DND-41 (cell line): ENCODE results near the gene UCKL1.
A peak's percentile ranks its signal among the peaks of the same experiment; 100 is the strongest.

Experiments used
- ATAC-seq: fragments of 200-7000 bp; cut with Tn5 transposase; 3 replicates; pipeline ENCODE4 v1.9.1; 2021; ENCODE audit warnings: low read depth; ENCODE audit not compliant: insufficient read depth
- DNase-seq: peaks from one replicate; pipeline ENCODE4 v3.0.0-alpha.2; 2020
- H2AFZ ChIP-seq: 2 replicates; pipeline ENCODE4 v1.6.0; 2012; ENCODE audit warnings: low read depth, low read length
- H3K27ac ChIP-seq: 2 replicates; pipeline ENCODE4 v1.5.1; 2012; ENCODE audit warnings: low read length, inconsistent platforms
- H3K27me3 ChIP-seq: fragments of 200-600 bp; sonication (generic); 2 replicates; pipeline ENCODE4 v1.6.0; 2012; ENCODE audit warnings: low read length, mild to moderate bottlenecking, inconsistent platforms; ENCODE audit not compliant: insufficient read depth, poor library complexity
- H3K36me3 ChIP-seq: 2 replicates; pipeline ENCODE4 v1.5.1; 2012; ENCODE audit warnings: low read length, inconsistent platforms; ENCODE audit not compliant: insufficient read depth
- H3K4me1 ChIP-seq: 2 replicates; pipeline ENCODE4 v1.5.1; 2012; ENCODE audit warnings: mild to moderate bottlenecking, low read length; ENCODE audit not compliant: insufficient read depth
- H3K4me2 ChIP-seq: 2 replicates; pipeline ENCODE4 v1.6.0; 2012; ENCODE audit warnings: mild to moderate bottlenecking, moderate library complexity, low read length, inconsistent platforms; ENCODE audit not compliant: insufficient read depth
- H3K4me3 ChIP-seq, 2 experiments: fragments of 200-600 bp in 1 of 2; shearing (Covaris generic) in 1 of 2; 2 replicates each; pipeline ENCODE4 v1.5.1; 2012 to 2016; ENCODE audit warnings: inconsistent platforms in 2 of 2, low read length in 2 of 2, mild to moderate bottlenecking in 2 of 2, low read depth in 1 of 2, moderate library complexity in 1 of 2
- H3K79me2 ChIP-seq: 2 replicates; pipeline ENCODE4 v1.6.0; 2012; ENCODE audit warnings: low read length, inconsistent platforms; ENCODE audit not compliant: insufficient read depth
- H3K9ac ChIP-seq: 2 replicates; pipeline ENCODE4 v1.6.0; 2012; ENCODE audit warnings: low read depth, mild to moderate bottlenecking, inconsistent platforms, low read length, moderate library complexity
- H3K9me3 ChIP-seq: 2 replicates; pipeline ENCODE4 v1.5.1; 2012; ENCODE audit warnings: low read length, moderate library complexity, mild to moderate bottlenecking, inconsistent platforms; ENCODE audit not compliant: insufficient read depth, severe bottlenecking
- H4K20me1 ChIP-seq: 2 replicates; pipeline ENCODE4 v1.6.0; 2012; ENCODE audit warnings: low read length; ENCODE audit not compliant: insufficient read depth
- CTCF ChIP-seq: IDR thresholded peaks from 2 replicates; pipeline ENCODE4 v1.5.1; 2012; ENCODE audit warnings: borderline replicate concordance, low read length, moderate library complexity, mild to moderate bottlenecking; ENCODE audit not compliant: poor library complexity, severe bottlenecking; ENCODE audit errors: extremely low read depth
- EZH2 ChIP-seq: IDR thresholded peaks from 3 replicates; pipeline ENCODE4 v1.6.1; 2012; ENCODE audit warnings: borderline replicate concordance, low read depth, mild to moderate bottlenecking, moderate library complexity, low read length, inconsistent platforms; ENCODE audit not compliant: severe bottlenecking

The UCKL1 gene

GRCh38 chr20:63970714-63971431, 14.7 kb upstream of the UCKL1 start:
- peaks cover 32% of the 10 kb centered on the region for H3K9me3 ChIP-seq
- H3K79me2 ChIP-seq, result peaks cover 22% of the 10 kb centered on the region
- no peak overlapping the region for H2AFZ ChIP-seq
- no peak for ATAC-seq
- no peak for TF ChIP-seq EZH2
- no peak for TF ChIP-seq CTCF
- no peak overlapping the region for H3K4me3 ChIP-seq
- no peak for DNase-seq
- peaks cover 51% of the 10 kb centered on the region for H3K36me3 ChIP-seq
- no peak overlapping the region for H3K4me2 ChIP-seq
- peaks cover 19% of the 10 kb centered on the region for H3K4me1 ChIP-seq
- no peaks in the 10 kb centered on the region for H3K27me3 ChIP-seq
- no peaks in the 10 kb centered on the region for H4K20me1 ChIP-seq
- no peak overlapping the region for H3K27ac ChIP-seq
- no peak overlapping the region for H3K9ac ChIP-seq

- peaks cover 32% of the 10 kb centered on the region for H3K9me3 ChIP-seq
- peaks cover 46% of the 10 kb centered on the region for H3K36me3 ChIP-seq
- peak within 1 kb of the TSS; percentile 96 for H3K9ac ChIP-seq
- peak; percentile 84 for DNase-seq
- H4K20me1 ChIP-seq, result no peaks in the 10 kb centered on the region
- H3K4me2 ChIP-seq, result peak within 1 kb of the TSS; percentile 83
- peaks cover 22% of the 10 kb centered on the region for H3K79me2 ChIP-seq
- H3K27me3 ChIP-seq, result no peaks in the 10 kb centered on the region
- H3K27ac ChIP-seq, result peak within 1 kb of the TSS; percentile 87
- peak; percentile 62 for ATAC-seq
- peak within 1 kb of the TSS; percentile 64 for H2AFZ ChIP-seq
- TF ChIP-seq CTCF, result no peak
- no peak for TF ChIP-seq EZH2
- H3K4me1 ChIP-seq, result peaks cover 19% of the 10 kb centered on the region
- peak within 1 kb of the TSS; percentile 73 to 79; a peak in 3 of 4 replicates for H3K4me3 ChIP-seq
Observed at GRCh38 chr20:63969838-63970713, 13.9 kb upstream of the UCKL1 start, which contains the start of gene ZNF512B. ZNF512B (minus strand) TSS chr20:63969930; CDS start chr20:63967950, 1,980 bp downstream.

GRCh38 chr20:63968928-63969760, 12.9 kb upstream of the UCKL1 start:
- no peak for TF ChIP-seq EZH2
- TF ChIP-seq CTCF, result no peak

More at GRCh38 chr20:63968928-63969760, 12.9 kb upstream of the UCKL1 start:
- peaks cover 19% of the 10 kb centered on the region for H3K4me1 ChIP-seq
- ATAC-seq (peak; percentile 30), DNase-seq (peak; percentile 72)
- H3K27me3 ChIP-seq, result no peaks in the 10 kb centered on the region
- H3K4me2 ChIP-seq, result peak overlapping the region; percentile 83
- H4K20me1 ChIP-seq, result no peaks in the 10 kb centered on the region
- H3K4me3 ChIP-seq, result peak overlapping the region; percentile 73 to 79; a peak in 3 of 4 replicates
- peaks cover 22% of the 10 kb centered on the region for H3K79me2 ChIP-seq
- H2AFZ ChIP-seq, result peak overlapping the region; percentile 54
- H3K27ac ChIP-seq, result peak overlapping the region; percentile 87
- peak overlapping the region; percentile 96 for H3K9ac ChIP-seq
- H3K9me3 ChIP-seq, result peaks cover 38% of the 10 kb centered on the region
- peaks cover 43% of the 10 kb centered on the region for H3K36me3 ChIP-seq
